ENCODE measurements around the gene PCDHA6.
"Not testable (repeated sequence)": the region's sequence is repeated elsewhere in the genome, so short reads cannot be mapped to it uniquely, and the experiment has no call there.

The PCDHA6 gene

GRCh38 chr5:140821375-140822280 is 6.1 kb upstream of the PCDHA6 start, which contains the start of gene PCDHA5:
Gene PCDHA5, plus strand, starts transcription at chr5:140821613.
- DNase-seq, result peak; percentile 23

DNA sequence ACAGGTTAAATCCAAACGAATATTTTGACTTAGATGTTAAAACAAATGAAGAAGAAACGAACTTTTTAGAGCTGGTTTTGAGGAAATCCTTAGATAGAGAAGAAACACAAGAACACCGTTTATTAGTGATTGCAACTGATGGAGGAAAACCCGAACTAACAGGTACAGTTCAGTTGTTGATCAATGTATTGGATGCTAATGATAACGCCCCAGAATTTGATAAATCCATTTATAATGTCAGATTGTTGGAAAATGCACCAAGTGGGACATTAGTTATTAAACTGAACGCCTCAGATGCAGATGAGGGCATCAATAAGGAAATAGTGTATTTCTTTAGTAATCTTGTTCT is 5.5 kb upstream of the PCDHA6 start:
- no peak for DNase-seq

- not testable (repeated sequence) for DNase-seq
These were observed 4.8 kb upstream of the PCDHA6 start for GRCh38 chr5:140822969-140823368.

DNA sequence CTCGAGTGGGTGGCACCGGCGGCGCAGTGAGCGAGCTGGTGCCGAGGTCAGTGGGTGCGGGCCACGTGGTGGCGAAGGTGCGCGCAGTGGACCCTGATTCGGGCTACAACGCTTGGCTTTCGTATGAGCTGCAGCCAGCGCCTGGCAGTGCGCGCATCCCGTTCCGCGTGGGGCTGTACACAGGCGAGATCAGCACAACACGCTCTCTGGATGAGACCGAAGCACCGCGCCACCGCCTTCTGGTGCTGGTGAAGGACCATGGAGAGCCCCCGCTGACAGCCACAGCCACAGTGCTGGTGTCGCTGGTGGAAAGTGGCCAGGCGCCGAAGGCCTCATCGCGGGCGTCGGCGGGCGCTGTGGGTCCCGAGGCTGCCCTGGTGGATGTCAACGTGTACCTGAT is 4.3 kb upstream of the PCDHA6 start:
- DNase-seq, result no peak

DNA sequence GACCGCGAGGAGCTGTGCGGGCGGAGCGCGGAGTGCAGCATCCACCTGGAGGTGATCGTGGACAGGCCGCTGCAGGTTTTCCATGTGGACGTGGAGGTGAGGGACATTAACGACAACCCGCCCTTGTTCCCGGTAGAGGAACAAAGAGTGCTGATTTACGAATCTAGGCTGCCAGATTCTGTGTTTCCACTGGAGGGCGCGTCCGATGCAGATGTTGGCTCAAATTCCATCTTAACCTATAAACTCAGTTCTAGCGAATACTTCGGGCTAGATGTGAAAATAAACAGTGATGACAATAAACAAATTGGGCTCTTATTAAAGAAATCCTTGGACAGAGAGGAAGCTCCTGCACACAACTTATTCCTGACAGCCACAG is 590 bp downstream of the PCDHA6 start:
- no peak for DNase-seq

DNA sequence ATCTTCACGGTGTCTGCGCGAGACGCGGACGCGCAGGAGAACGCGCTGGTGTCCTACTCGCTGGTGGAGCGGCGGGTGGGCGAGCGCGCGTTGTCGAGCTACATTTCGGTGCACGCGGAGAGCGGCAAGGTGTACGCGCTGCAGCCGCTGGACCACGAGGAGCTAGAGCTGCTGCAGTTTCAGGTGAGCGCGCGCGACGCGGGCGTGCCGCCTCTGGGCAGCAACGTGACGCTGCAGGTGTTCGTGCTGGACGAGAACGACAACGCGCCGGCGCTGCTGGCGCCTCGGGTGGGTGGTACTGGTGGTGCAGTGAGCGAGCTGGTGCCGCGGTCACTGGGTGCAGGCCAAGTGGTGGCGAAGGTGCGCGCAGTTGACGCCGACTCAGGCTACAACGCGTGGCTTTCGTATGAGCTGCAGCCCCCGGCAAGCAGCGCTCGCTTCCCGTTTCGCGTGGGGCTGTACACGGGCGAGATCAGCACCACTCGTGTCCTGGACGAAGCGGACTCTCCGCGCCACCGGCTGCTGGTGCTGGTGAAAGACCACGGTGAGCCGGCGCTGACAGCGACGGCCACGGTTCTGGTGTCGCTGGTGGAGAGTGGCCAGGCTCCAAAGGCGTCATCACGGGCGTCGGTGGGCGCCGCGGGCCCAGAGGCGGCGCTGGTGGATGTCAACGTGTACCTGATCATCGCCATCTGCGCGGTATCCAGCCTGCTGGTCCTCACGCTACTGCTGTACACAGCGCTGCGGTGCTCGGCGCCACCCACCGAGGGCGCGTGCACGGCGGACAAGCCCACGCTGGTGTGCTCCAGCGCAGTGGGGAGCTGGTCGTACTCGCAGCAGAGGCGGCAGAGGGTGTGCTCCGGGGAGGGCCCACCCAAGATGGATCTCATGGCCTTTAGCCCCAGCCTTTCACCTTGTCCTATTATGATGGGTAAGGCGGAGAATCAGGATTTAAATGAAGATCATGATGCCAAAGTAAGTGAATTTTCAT is 2.0 kb downstream of the PCDHA6 start:
- DNase-seq, result not testable (repeated sequence)

GRCh38 chr5:140833993-140834392 is 6.2 kb downstream of the PCDHA6 start, which contains the start of gene PCDHA7:
Gene PCDHA7, plus strand, starts transcription at chr5:140834269. Its CDS starts 115 bp downstream, at chr5:140834384.
- DNase-seq, result peak; percentile 8

GRCh38 chr5:140834439-140835008 is 6.8 kb downstream of the PCDHA6 start:
- DNase-seq, result not testable (repeated sequence)

DNA sequence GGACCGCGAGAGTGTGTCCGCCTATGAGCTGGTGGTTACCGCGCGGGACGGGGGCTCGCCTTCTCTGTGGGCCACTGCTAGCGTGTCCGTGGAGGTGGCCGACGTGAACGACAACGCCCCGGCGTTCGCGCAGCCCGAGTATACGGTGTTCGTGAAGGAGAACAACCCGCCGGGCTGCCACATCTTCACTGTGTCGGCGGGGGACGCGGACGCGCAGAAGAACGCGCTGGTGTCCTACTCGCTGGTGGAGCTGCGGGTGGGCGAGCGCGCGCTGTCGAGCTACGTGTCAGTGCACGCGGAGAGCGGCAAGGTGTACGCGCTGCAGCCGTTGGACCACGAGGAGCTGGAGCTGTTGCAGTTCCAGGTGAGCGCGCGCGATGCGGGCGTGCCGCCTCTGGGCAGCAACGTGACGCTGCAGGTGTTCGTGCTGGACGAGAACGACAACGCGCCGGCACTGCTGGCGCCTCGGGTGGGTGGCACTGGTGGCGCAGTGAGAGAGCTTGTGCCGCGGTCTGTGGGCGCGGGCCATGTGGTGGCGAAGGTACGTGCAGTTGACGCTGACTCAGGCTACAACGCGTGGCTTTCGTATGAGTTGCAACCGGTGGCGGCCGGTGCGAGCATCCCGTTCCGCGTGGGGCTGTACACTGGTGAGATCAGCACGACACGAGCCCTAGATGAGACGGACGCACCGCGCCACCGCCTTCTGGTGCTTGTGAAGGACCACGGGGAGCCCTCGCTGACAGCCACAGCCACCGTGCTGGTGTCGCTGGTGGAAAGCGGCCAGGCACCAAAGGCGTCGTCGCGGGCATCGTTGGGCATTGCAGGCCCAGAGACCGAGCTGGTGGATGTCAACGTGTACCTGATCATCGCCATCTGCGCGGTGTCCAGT is 8.1 kb downstream of the PCDHA6 start:
- DNase-seq, result no peak

DNA sequence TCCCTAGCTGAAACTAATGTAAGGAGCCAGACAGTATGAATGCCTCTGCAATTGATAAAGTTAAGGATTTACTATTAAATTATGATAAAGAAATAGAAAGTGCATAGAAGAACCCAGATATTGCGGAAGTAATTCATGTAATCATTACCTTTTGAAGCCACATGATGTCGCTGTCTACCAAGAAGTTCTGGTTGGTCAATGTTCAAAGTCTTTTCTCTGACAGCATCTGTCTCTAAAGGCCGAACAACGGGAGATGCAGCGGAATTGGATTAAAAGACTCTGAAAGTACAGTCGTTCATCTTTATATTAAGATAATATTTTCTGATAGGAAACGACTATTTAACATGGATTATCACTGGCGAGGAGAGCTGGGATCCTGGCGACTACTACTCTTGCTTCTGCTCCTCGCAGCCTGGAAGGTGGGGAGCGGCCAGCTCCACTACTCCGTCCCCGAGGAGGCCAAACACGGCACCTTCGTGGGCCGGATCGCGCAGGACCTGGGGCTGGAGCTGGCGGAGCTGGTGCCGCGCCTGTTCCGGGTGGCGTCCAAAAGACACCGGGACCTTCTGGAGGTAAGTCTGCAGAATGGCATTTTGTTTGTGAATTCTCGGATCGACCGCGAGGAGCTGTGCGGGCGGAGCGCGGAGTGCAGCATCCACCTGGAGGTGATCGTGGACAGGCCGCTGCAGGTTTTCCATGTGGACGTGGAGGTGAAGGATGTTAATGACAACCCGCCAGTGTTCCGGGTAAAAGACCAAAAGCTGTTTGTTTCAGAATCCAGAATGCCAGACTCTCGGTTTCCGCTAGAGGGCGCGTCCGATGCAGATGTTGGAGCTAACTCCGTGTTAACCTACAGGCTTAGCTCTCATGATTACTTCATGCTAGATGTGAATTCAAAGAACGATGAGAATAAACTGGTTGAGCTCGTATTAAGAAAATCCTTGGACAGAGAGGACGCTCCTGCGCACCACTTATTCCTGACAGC is 13.5 kb downstream of the PCDHA6 start, which contains the start of gene PCDHA8:
Gene PCDHA8 (plus strand): TSS at position 210 of the 985 bp plus-strand sequence. CDS start 135 bp downstream, at position 345.
- DNase-seq, result peak; percentile 40

- no peak for DNase-seq
These were observed 15.3 kb downstream of the PCDHA6 start for GRCh38 chr5:140842798-140843733.

- not testable (repeated sequence) for DNase-seq
These were observed 20.7 kb downstream of the PCDHA6 start, which contains the start of gene PCDHA9 for GRCh38 chr5:140848139-140849102. Gene PCDHA9, plus strand, starts transcription at chr5:140848382. Its CDS starts 114 bp downstream, at chr5:140848496.

GRCh38 chr5:140849831-140850634 is 22.3 kb downstream of the PCDHA6 start:
- not testable (repeated sequence) for DNase-seq

DNA sequence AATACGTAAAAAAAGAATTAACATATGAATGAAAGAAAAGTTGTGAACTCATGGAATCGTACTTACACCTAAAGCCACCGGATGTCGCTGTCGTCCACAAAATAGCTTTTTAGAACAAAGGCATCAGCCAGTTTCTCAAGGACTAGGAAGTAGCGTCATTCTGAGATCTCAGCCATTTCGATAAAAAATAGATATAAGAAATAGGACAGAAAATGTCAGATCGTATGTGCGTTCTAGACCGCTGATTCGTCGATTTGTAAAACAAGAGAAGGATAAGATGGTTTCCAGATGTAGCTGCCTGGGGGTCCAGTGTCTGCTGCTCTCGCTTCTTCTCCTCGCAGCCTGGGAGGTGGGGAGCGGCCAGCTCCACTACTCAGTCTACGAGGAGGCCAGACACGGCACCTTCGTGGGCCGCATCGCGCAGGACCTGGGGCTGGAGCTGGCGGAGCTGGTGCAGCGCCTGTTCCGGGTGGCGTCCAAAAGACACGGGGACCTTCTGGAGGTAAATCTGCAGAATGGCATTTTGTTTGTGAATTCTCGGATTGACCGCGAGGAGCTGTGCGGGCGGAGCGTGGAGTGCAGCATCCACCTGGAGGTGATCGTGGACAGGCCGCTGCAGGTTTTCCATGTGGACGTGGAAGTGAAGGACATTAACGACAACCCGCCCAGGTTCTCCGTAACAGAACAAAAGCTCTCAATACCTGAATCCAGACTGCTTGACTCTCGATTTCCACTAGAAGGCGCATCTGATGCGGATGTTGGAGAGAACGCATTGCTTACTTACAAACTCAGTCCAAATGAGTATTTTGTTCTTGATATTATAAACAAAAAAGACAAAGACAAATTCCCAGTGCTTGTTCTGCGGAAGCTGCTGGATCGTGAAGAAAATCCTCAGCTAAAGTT is 28.3 kb downstream of the PCDHA6 start, which contains the start of gene PCDHA10:
Gene PCDHA10 (plus strand): TSS at position 126 of the 903 bp plus-strand sequence. CDS start 152 bp downstream, at position 278.
- peak; percentile 63 for DNase-seq

DNA sequence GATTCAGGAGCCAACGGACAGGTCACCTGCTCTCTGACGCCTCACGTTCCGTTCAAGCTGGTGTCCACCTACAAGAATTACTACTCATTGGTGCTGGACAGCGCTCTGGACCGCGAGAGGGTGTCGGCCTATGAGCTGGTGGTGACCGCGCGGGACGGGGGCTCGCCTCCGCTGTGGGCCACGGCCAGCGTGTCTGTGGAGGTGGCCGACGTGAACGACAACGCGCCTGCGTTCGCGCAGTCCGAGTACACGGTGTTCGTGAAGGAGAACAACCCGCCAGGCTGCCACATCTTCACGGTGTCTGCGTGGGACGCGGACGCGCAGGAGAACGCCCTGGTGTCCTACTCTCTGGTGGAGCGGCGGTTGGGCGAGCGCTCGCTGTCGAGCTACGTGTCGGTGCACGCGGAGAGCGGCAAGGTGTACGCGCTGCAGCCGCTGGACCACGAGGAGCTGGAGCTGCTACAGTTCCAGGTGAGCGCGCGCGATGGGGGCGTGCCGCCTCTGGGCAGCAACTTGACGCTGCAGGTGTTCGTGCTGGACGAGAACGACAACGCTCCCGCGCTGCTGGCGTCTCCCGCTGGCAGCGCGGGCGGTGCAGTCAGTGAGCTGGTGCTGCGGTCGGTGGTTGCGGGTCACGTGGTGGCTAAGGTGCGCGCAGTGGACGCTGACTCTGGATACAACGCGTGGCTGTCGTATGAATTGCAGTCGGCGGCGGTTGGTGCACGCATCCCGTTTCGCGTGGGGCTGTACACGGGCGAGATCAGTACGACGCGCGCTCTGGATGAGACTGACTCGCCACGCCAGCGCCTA is 29.6 kb downstream of the PCDHA6 start:
- DNase-seq, result no peak

Measured in midbrain (tissue), 1 donor.